ENCODE measurements around the gene TTC31.

DNA sequence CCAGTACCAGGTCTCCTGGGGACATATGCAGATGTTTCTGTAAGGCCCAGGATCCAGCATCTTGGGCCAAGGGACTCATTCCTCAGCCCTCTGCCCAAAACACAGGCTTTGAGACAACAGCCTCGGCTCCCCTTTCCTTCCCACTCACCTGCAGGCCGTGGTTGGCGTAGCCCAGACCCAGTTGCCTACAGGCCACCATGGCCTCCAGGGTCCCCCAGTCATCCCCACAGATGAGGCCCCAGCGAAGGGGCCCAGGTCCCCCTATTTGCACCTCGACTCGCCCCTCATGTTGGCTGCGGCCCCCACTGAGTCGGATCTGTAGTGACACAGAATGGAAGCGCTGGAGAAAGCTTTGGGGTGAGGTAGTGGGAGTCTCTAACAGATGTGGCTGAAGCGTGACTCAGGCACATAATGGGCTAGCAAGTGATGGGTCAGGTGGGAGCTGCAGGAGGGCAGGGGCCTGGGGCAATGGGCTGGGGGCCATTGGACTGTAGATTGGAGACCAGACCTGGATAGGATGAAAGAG lies 52.6 kb downstream of the TTC31 start:
- TF ChIP-seq, protein P1, sequence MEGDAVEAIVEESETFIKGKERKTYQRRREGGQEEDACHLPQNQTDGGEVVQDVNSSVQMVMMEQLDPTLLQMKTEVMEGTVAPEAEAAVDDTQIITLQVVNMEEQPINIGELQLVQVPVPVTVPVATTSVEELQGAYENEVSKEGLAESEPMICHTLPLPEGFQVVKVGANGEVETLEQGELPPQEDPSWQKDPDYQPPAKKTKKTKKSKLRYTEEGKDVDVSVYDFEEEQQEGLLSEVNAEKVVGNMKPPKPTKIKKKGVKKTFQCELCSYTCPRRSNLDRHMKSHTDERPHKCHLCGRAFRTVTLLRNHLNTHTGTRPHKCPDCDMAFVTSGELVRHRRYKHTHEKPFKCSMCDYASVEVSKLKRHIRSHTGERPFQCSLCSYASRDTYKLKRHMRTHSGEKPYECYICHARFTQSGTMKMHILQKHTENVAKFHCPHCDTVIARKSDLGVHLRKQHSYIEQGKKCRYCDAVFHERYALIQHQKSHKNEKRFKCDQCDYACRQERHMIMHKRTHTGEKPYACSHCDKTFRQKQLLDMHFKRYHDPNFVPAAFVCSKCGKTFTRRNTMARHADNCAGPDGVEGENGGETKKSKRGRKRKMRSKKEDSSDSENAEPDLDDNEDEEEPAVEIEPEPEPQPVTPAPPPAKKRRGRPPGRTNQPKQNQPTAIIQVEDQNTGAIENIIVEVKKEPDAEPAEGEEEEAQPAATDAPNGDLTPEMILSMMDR (IDR thresholded peaks at IDR 0.05; ENCODE audit: low read length): no peak
- TF ChIP-seq EZH2 (optimal IDR thresholded peaks at IDR 0.05; ENCODE audit: low read depth, low read length): no peak
- no peak for TF ChIP-seq EZH2phosphoT487 (IDR thresholded peaks at IDR 0.05; ENCODE audit: low read length)

All from MM.1S (cell line).